ENCODE results near the gene RWDD2A. TPM values are rescaled to one million over a fixed set of nuclear protein-coding genes. Genes with fewer than 3 reads are reported as not detected.

RWDD2A gene
- total and polyA plus RNA-seq, 2 of the 8 experiments (the other 6 are each of a cell fraction or from before 2014, with no cell fraction given): 2.1 to 3.6 TPM

DNA sequence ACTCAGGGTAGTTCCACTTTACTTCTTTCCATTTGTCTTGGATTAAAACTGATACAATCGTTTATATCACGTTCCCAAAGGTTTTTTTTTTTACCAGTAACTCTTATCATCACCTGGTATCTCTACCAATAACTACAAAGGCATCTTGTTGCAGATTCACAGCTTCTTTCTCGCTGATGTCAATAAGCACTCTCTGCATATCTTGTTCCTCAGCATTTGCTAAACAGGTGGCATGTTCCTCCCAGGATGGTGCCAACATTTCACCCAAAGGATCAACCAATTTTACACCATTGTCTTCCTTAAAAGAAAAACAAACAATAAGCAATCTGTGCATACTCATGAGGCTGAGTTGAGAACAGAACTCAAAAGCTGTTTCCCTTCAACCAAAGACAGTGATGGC is 4.7 kb upstream of the RWDD2A start:
- H3K4ac ChIP-seq (replicated peaks; ENCODE audit: insufficient read length, low read depth, low read length): no peak overlapping the region
- no peak overlapping the region for H3K18ac ChIP-seq (ENCODE audit: extremely low read depth, low read length)
- no peak overlapping the region for H4K8ac ChIP-seq (ENCODE audit: extremely low read depth, insufficient read depth, low read length)
- H3K14ac ChIP-seq (ENCODE audit: insufficient read length): no peak overlapping the region
- no peak overlapping the region for H2BK5ac ChIP-seq (ENCODE audit: low read depth, low read length)
- H3K56ac ChIP-seq (replicated peaks; ENCODE audit: insufficient read length, low read depth, low read length): no peak overlapping the region
- H3K4me2 ChIP-seq (ENCODE audit: insufficient read depth in 1 of 2, low read depth in 2 of 2, low read length in 2 of 2): no peak overlapping the region
- CTCF ChIA-PET (ENCODE audit: partially characterized antibody): interaction anchor here (0.6 to 2.2 kb wide), 7 partner anchors 16 to 331 kb away, joined by 3 to 6 read pairs (median 3); partner anchors contain the start of gene DOP1A
- no peak overlapping the region for H3K9ac ChIP-seq (replicated peaks in 1 of 4; ENCODE audit: extremely low read depth in 1 of 4, low read depth in 3 of 4, low read length in 3 of 4)
- H3K4me1 ChIP-seq (replicated peaks in 1 of 4; ENCODE audit: control insufficient read depth in 3 of 4, insufficient read depth in 4 of 4, low read length in 3 of 4): no peaks in the 10 kb centered on the region
- no peak overlapping the region for H2AFZ ChIP-seq (ENCODE audit: low read length)
- H4K20me1 ChIP-seq (replicated peaks in 1 of 2; ENCODE audit: control insufficient read depth in 1 of 2, insufficient read depth in 2 of 2, low read length in 2 of 2): peaks cover 8 to 9% of the 10 kb centered on the region in 2 experiments
- 98% methylated on average over 3 of the region's 3 CpGs; no CpG with 5 or more reads in 1 of the 2 experiments for WGBS, 2 experiments (ENCODE audit: extremely low coverage in 1 of 2, insufficient coverage in 1 of 2, insufficient read length in 1 of 2, insufficient replicate concordance in 2 of 2, low coverage in 1 of 2, low lambda C conversion rate in 2 of 2, missing lambda C conversion rate in 1 of 2)
- no peak overlapping the region for H2BK120ac ChIP-seq (replicated peaks; ENCODE audit: low read depth, low read length)
- no peaks in the 10 kb centered on the region for H3K27me3 ChIP-seq (replicated peaks in 1 of 4; ENCODE audit: control insufficient read depth in 3 of 4, extremely low read depth in 1 of 4, insufficient read depth in 3 of 4, low read length in 3 of 4)
- no peak overlapping the region for H2BK15ac ChIP-seq (ENCODE audit: low read length)
- H4K91ac ChIP-seq (replicated peaks; ENCODE audit: insufficient read length, low read length): no peak overlapping the region
- no peaks in the 10 kb centered on the region for H3K9me3 ChIP-seq (ENCODE audit: insufficient read depth in 2 of 2, low read depth in 1 of 2, low read length in 1 of 2)
- peaks cover 4% of the 10 kb centered on the region; the same call in 1 of the 2 replicates for H3K79me1 ChIP-seq (ENCODE audit: low read depth, low read length)
- no peak overlapping the region for H2BK20ac ChIP-seq (ENCODE audit: low read length)
- no peak for FAIRE-seq
- no peak overlapping the region for H3K4me3 ChIP-seq (ENCODE audit: extremely low read depth in 1 of 4, insufficient read depth in 2 of 4, low read depth in 3 of 4, low read length in 4 of 4)
- POLR2A ChIA-PET (ENCODE audit: partially characterized antibody): interaction anchor here (1.4 kb wide), 1 partner anchor 17 kb away, joined by 3 read pairs; no protein-coding TSS in a partner anchor
- H3K36me3 ChIP-seq (ENCODE audit: control insufficient read depth in 2 of 4, insufficient read depth in 4 of 4, low read length in 3 of 4): peaks cover 2 to 60% (median 22%) of the 10 kb centered on the region in 4 experiments; a peak in 5 of 8 replicates
- H4K5ac ChIP-seq (ENCODE audit: insufficient read length, low read depth, low read length): no peak overlapping the region
- no peaks in the 10 kb centered on the region for H3K23me2 ChIP-seq (ENCODE audit: low read depth, low read length)
- no peak for DNase-seq (ENCODE audit: low read depth in 1 of 2, low spot score in 2 of 2)
- no peak overlapping the region for H2AK5ac ChIP-seq (ENCODE audit: low read depth, low read length)
- no peak overlapping the region for H2BK12ac ChIP-seq (ENCODE audit: low read depth, low read length)
- H3K23ac ChIP-seq (ENCODE audit: insufficient read length): no peak overlapping the region
- no peak overlapping the region for H3K27ac ChIP-seq (ENCODE audit: low read depth, low read length)
- peaks cover 0 to 26% of the 10 kb centered on the region in 2 experiments; a peak in 2 of 4 replicates for H3K79me2 ChIP-seq (ENCODE audit: control insufficient read depth in 1 of 2, insufficient read depth in 2 of 2, low read length in 2 of 2)
- TF ChIP-seq POU5F1 (IDR thresholded peaks at IDR 0.05; ENCODE audit: low read depth, low read length): no peak
- no peak for TF ChIP-seq RNF2 (IDR thresholded peaks at IDR 0.05; ENCODE audit: borderline replicate concordance, low read depth, low read length, missing control alignments, poor library complexity, severe bottlenecking)
- no peak for TF ChIP-seq RBBP5 (IDR thresholded peaks at IDR 0.05; ENCODE audit: borderline replicate concordance, low read depth, low read length)
- no peak for TF ChIP-seq EZH2 (IDR thresholded peaks at IDR 0.05; ENCODE audit: low read depth, low read length, severe bottlenecking)
- TF ChIP-seq KDM4A (IDR thresholded peaks at IDR 0.05; ENCODE audit: low read depth, low read length, severe bottlenecking): no peak
- no peak for TF ChIP-seq HDAC6 (IDR thresholded peaks at IDR 0.05; ENCODE audit: low read depth, low read length)
- TF ChIP-seq NRF1 (IDR thresholded peaks at IDR 0.05; ENCODE audit: low read depth, low read length): no peak
- no peak for TF ChIP-seq USF2 (IDR thresholded peaks at IDR 0.05; ENCODE audit: low read length)
- TF ChIP-seq EP300 (IDR thresholded peaks at IDR 0.05; ENCODE audit: borderline replicate concordance in 1 of 2, low read depth in 2 of 2, low read length in 2 of 2): no peak
- no peak for TF ChIP-seq SIX5 (IDR thresholded peaks at IDR 0.05; ENCODE audit: low read depth, low read length)
- no peak for TF ChIP-seq ATF3 (IDR thresholded peaks at IDR 0.05; ENCODE audit: insufficient read depth, low read depth, low read length)

All from H1 (cell line).